NCI-H345 treated with DMSO at 0.1 percent for 48 hours (cell line): ENCODE measurements around the gene POU2AF3.

Source experiments
- DNase-seq: peaks from one replicate; lab custom pipeline; 2025; ENCODE audit not compliant: unreplicated experiment; lab: John Stamatoyannopoulos, UW

The POU2AF3 gene

GRCh38 chr11:111327908-111328624, 29.7 kb downstream of the POU2AF3 start:
- no peak for DNase-seq

DNA sequence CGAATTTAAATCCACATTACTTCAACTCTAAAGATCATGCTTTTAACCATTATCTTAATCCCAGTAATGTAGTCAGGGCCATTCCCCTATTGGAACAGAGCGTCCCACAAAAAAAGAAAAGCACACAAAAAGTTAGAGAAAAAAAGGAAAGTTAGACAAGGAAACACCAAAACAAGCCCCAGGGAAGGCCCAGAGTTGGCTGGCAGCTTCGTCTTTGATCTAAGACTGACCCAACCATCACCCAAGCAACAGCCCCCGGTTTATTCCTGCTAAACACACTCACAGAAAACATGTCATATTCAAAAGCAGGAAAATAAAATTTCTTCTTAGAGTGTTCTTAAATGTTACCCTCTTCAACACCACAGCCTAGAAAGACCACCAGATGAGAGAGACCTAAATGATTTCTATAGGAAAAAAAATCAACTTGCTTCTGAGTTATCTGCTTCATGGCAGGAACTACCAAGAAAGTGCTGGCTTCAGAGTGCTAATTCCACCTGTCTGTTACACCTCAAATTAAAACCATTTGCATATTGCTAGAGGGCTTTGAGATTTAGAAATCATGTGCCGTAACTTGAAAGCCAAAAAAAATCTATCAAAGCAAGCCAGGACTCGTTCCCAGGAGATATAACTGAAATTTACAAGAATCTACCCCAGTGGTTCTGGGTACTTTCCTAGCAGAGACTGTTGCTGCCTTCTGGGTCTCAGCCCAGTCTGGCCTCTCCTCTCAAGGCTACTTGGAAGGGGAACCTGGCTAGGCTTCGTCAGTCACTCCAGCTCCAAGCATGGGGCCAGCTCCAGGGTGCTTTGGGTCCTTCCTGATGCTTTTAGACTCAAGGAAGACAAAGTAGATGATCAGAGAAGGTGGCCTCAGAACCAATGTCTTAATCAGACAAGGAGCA, 31.2 kb downstream of the POU2AF3 start:
- no peak for DNase-seq

DNA sequence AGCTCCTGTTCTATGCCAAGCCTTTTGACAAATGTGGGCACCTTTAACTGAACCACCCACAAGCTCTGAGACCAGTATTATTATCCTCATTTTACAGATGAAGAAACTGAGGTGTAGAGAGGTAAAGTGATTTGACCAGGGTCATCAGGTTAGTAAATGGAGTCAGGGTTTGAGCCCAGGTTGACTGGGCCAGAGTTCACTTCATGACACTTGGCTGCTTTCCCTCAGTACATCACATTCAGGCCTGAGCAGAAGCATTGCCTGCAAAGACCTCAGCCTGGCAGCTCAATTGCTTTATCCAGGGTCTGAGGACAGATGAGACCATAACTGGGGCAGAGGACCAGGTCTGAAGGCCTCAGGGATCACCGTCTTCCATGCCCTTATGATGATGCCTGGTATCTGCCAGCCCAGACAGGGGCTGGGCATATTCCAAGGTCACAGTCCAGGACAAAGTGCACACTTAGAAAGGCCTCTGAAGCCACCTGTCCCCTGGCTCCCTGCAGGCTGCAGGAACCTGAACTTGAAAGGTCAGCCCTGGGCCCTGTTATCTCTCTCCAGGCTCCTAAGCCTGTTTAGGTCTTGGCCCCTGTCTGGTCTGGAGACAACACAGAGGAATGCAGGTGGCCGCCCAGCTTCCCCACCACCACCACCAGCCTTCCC, 32.0 kb downstream of the POU2AF3 start:
- DNase-seq = no peak

DNA sequence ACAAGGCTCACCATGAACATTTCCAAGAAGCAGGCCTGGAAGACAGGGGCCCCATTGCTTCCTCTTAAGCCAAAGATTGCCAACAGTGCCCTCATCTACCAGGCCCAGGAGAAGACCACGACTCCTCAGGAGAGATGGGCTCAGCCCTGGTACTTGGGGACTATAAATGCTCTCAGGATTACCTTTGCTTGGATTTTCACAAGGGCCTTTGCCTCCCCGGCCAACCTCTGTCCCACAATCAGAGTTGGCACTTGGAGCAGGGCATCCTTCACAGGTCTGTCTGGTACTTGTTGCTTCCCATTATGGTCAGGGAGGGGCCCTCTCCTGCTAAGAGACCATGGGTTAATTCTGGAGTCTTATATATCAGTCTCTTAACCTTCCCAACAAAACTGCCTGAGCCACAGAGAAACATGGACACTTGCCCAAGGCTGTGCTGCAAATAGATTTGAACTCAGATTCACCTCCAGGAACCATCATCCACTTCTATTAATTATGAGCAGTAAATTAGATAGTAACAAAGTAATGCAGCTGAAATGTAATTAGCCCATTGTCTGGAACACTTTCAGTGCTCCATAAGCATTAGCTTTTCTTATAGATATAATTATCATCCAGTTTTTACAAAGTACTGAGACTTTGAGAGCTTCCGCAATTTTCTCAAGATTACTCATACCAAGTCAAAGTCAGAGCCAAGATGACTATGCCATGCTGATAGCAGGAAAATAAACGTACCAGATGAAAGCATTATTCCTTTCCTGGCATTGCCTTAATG, 33.5 kb downstream of the POU2AF3 start:
- DNase-seq = no peak

DNA sequence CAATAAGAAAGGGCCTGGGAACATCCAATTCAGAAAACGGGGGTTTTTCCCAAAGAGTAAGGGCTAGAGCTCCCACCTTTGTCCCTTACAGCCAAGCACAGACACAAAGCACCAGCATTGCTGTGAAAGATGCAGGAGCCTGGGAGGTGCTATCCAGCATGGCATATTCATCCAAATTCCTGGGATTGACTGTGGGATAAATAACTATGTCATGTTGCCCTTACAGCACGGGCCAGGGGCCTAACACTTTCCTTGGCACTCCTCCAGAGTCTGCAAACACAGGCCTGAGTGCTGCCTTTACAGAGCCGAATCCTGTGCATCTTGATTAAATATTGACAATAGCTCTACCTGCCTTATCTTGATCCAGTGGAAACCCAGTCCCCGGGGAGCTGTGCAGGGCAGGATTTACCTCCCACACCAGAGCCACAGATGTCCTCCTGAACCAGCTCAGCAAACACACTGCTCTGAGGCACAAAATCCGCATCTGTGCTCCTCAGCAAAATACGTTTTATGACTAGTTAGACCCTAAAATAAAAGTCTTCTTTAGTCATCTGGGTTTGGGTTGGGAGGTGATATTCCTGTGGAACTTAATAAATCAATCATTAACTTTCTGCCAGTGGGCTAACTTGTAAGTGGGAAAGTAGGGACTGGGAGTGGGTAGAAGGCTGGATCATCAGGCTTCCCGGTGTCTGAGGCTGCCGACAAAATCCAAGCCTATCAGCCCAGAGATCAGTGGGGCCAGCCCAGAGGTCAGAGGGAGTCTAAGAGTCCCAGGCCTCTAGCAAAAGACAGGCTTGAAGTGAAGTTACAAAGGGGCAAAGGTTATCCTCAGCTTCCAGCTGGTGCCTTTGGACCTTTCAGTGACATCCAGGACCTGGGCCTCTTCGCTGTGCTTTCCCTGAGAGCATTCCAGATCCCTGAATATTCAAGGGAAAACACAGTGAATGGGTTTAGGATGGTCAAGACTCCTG, 36.5 kb downstream of the POU2AF3 start:
- peak; percentile 97 for DNase-seq

DNA sequence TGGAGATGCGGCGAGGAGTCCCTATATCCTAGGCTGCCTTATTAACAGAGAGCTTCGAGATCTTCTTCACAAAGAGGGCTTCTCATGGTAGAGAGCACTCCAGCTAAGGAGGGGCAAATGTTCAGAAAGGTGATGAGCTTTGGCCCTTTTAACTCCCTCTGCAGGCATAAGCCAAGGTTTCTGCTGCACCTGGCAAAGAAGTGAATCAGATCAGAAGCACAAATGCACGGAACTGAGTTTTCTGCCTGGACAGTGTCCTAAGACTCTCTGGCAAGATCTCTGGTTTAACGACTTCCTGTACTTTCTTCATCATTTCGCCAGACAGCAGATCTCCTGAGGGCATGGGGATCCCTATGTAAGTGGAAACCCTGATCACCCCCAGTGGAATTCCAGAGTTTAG, 37.2 kb downstream of the POU2AF3 start:
- DNase-seq = no peak

DNA sequence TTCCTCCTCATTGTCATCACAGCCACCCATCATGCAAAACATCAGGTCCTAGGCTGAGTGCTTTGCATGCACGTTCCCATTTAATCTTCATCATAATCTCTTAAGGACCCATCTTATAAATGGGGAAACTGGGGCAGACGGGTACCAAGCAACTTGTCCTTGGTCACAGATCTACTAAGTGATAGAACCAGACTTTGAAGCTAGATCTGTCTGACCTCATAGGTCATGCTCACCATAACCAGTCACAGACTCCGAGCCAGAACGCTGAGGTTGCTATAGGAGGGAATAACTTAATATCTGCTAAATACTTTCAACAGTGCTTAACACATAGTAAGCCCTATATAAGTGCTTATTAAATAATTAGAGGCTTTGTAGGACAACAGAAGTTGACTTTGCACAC, 37.7 kb downstream of the POU2AF3 start:
- DNase-seq = no peak

GRCh38 chr11:111336582-111337256, 38.4 kb downstream of the POU2AF3 start:
- no peak for DNase-seq

DNA sequence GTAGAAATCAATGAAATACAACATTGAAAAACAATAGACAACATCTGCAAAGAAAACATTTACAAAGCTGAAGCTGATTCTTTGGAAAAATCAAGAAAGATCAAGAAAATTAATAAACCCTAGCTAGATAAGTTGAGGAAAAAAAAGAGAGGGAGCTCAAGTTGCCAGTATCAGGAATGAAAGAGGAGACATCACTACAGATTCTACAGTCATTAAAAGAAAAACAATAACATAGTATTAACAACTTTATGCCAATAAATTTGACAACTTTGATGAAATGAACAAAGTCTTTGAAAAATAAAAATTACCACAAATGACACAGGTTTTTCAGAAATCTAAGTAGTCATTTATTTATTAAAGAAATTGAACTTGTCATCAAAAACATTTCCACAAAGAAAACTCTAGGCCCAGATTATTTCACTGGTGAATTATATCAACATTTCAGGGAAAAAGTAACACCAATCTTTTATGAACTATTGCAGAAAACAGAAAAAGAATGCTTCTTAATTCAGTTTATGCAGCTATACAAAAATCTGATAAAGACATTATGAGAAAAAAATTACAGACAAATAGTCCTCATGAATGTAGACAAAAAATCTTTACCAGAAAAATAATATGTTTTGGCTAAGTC, 41.5 kb downstream of the POU2AF3 start:
- DNase-seq = no peak

- no peak for DNase-seq
Observed at GRCh38 chr11:111342329-111342728, 44.0 kb downstream of the POU2AF3 start.

DNA sequence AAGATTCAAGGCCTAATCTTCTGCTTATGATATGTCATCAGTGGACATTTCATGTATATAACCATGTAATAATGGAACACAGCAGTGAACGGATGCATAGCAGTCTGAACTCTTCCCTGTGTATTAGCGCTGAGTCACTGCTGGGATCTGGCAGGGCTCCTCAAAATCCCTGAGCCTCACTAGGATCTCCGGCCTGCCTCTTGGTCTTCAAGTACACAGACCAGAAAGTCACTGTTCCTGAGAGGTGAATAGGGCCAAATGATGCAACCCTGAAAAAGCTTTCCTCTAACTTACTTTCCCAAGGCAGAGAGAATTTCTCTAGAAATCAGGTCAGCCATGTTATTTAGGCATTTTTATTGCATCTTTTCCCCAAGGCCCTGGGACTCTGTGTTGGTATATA, 45.7 kb downstream of the POU2AF3 start:
- no peak for DNase-seq

DNA sequence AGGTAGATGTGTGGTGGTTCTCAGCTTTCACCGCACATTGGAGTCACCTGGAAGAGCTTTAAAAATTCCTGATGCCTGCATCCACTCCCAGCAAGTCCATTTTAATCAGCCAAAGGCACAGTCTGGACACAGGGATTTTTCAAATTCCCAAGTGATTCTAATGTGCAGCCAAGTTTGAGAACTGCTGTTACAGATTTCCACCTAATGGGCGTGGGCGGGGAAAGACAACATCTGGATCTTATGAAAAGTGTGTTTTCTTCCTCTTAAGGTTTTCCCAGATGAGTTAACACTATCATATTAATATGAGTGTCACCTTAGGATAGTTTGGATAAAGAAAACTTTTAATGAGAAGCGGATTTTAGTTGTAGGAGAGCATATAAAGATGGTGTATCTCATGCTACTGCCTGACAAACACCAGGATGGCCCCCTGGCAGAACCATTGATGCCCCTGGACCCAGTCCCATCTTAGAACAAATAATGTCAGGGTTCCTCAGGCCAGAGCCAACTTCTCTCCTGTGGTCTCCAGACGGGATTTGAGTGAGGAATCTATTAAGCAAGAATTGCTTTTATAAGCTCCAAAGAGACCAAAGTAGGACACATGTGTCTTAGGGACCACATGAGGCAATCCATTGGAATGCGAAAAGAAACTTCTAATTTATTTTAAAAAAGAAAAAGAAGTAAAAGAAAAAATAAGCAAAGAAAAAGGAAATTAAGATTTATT, 48.8 kb downstream of the POU2AF3 start:
- DNase-seq = no peak

- no peak for DNase-seq
Observed at GRCh38 chr11:111347723-111348115, 49.4 kb downstream of the POU2AF3 start.

GRCh38 chr11:111348147-111348546, 49.8 kb downstream of the POU2AF3 start:
- no peak for DNase-seq

DNA sequence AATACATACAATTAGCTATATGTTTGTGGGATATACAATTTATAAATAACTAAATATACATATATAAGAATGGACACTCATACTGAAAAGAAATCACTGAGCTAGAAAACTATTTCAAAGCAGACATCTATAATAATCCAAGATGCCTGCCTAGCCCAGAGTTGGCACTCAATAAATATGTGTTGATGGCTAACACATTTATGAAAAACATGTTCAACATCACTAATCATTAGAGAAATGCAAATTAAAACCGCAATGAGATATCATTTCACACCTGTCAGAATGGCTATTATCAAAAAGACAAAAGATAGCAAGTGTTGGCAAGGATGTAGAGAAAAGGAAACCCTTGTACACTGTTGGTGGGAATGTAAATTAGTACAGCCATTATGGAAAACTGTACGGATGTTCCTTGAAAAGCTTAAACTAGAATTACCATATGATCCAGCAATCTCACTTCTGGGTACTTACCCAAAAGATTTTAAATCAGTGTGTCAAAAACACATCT, 50.9 kb downstream of the POU2AF3 start:
- DNase-seq = no peak

- no peak for DNase-seq
Observed at GRCh38 chr11:111350811-111351210, 52.5 kb downstream of the POU2AF3 start.

DNA sequence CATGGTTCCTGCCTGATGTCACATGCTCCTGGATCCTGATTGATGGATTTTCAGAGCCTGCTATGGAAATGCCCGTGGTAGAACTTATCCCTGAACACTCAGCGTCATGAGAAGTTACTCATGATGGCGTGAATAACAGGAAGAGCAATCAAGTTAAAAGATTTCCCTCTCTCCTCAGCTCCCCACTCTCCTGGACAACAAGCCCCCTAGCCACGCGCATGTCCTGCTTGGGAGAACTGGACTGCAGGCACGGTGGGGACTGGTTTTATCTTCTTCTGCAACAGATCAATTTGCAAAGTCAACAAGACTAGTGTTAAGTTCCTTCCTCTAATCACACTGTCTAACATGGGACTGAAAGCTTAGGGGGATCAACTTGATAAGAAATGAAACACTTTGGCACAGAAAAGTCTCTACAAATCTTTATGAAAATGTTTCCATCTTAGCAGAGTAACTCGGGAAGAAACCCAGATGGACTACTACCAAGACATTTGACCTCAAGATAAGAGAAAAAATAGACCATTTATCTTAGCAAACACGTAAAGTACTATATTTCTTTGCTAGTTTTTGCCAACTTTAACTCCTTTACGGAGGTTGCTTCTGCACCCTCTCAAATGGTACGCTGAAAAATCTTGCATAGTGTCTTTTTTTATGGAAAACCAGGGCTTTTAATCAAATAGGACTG, 53.2 kb downstream of the POU2AF3 start:
- no peak for DNase-seq
